ENCODE measurements around the gene ARHGAP12. TPM values are rescaled to one million over a fixed set of nuclear protein-coding genes. Genes with fewer than 3 reads are reported as not detected.

Gene ARHGAP12
- total RNA-seq, 1 donor from 2014 or later = 61.6 TPM

- Histone ChIP-seq H3K4me3 (ENCODE audit: low read length in 3 of 3) (no peak overlapping the region), H3K27ac (ENCODE audit: low read depth, low read length) (no peak overlapping the region), H3K9ac (ENCODE audit: low read depth in 1 of 3, low read length in 3 of 3) (peak overlapping the region in 1 of 3 donors; percentile 12)
These were observed 19.4 kb upstream of the ARHGAP12 start for GRCh38 chr10:31948021-31948420.

GRCh38 chr10:31947144-31947926, 18.7 kb upstream of the ARHGAP12 start:
- no peak overlapping the region for H3K4me3 ChIP-seq (ENCODE audit: low read length in 3 of 3)
- no peak overlapping the region for H3K27ac ChIP-seq (ENCODE audit: low read depth, low read length)
- H3K9me3 ChIP-seq (ENCODE audit: control insufficient read depth in 3 of 3, low read length in 3 of 3) = no peaks in the 10 kb centered on the region
- H3K4me1 ChIP-seq (ENCODE audit: control insufficient read depth in 3 of 3, insufficient read depth in 3 of 3, low read length in 3 of 3) = peaks cover 0 to 4% (median 3%) of the 10 kb centered on the region in 3 donors
- no peaks in the 10 kb centered on the region for H3K36me3 ChIP-seq (ENCODE audit: control insufficient read depth in 3 of 3, insufficient read depth in 3 of 3, low read length in 3 of 3)
- peak overlapping the region in 1 of 3 donors; percentile 12 for H3K9ac ChIP-seq (ENCODE audit: low read depth in 1 of 3, low read length in 3 of 3)
- no peaks in the 10 kb centered on the region for H3K27me3 ChIP-seq (ENCODE audit: control insufficient read depth in 3 of 3, insufficient read depth in 3 of 3, low read length in 3 of 3)

More at GRCh38 chr10:31948021-31948420, 19.4 kb upstream of the ARHGAP12 start:
- H3K27me3 ChIP-seq (ENCODE audit: control insufficient read depth in 3 of 3, insufficient read depth in 3 of 3, low read length in 3 of 3) = no peaks in the 10 kb centered on the region
- no peaks in the 10 kb centered on the region for H3K36me3 ChIP-seq (ENCODE audit: control insufficient read depth in 3 of 3, insufficient read depth in 3 of 3, low read length in 3 of 3)
- no peaks in the 10 kb centered on the region for H3K9me3 ChIP-seq (ENCODE audit: control insufficient read depth in 3 of 3, low read length in 3 of 3)
- H3K4me1 ChIP-seq (ENCODE audit: control insufficient read depth in 3 of 3, insufficient read depth in 3 of 3, low read length in 3 of 3) = peaks cover 0 to 4% (median 3%) of the 10 kb centered on the region in 3 donors

GRCh38 chr10:31945392-31945791, 16.8 kb upstream of the ARHGAP12 start:
- H3K27me3 ChIP-seq (ENCODE audit: control insufficient read depth in 3 of 3, insufficient read depth in 3 of 3, low read length in 3 of 3) = no peaks in the 10 kb centered on the region
- no peak overlapping the region for H3K4me3 ChIP-seq (ENCODE audit: low read length in 3 of 3)
- no peak overlapping the region for H3K27ac ChIP-seq (ENCODE audit: low read depth, low read length)
- no peaks in the 10 kb centered on the region for H3K9me3 ChIP-seq (ENCODE audit: control insufficient read depth in 3 of 3, low read length in 3 of 3)
- H3K4me1 ChIP-seq (ENCODE audit: control insufficient read depth in 3 of 3, insufficient read depth in 3 of 3, low read length in 3 of 3) = peaks cover 0 to 3% (median 0%) of the 10 kb centered on the region in 3 donors
- H3K9ac ChIP-seq (ENCODE audit: low read depth in 1 of 3, low read length in 3 of 3) = no peak overlapping the region
- H3K36me3 ChIP-seq (ENCODE audit: control insufficient read depth in 3 of 3, insufficient read depth in 3 of 3, low read length in 3 of 3) = no peaks in the 10 kb centered on the region

GRCh38 chr10:31944071-31944433, 15.4 kb upstream of the ARHGAP12 start:
- peaks cover 0 to 3% (median 0%) of the 10 kb centered on the region in 3 donors for H3K4me1 ChIP-seq (ENCODE audit: control insufficient read depth in 3 of 3, insufficient read depth in 3 of 3, low read length in 3 of 3)
- no peaks in the 10 kb centered on the region for H3K9me3 ChIP-seq (ENCODE audit: control insufficient read depth in 3 of 3, low read length in 3 of 3)
- no peaks in the 10 kb centered on the region for H3K36me3 ChIP-seq (ENCODE audit: control insufficient read depth in 3 of 3, insufficient read depth in 3 of 3, low read length in 3 of 3)
- H3K27me3 ChIP-seq (ENCODE audit: control insufficient read depth in 3 of 3, insufficient read depth in 3 of 3, low read length in 3 of 3) = no peaks in the 10 kb centered on the region
- H3K9ac ChIP-seq (ENCODE audit: low read depth in 1 of 3, low read length in 3 of 3) = no peak overlapping the region
- no peak overlapping the region for H3K4me3 ChIP-seq (ENCODE audit: low read length in 3 of 3)
- H3K27ac ChIP-seq (ENCODE audit: low read depth, low read length) = no peak overlapping the region

GRCh38 chr10:31942892-31943291, 14.3 kb upstream of the ARHGAP12 start:
- H3K9ac ChIP-seq (ENCODE audit: low read depth in 1 of 3, low read length in 3 of 3) = no peak overlapping the region
- H3K4me1 ChIP-seq (ENCODE audit: control insufficient read depth in 3 of 3, insufficient read depth in 3 of 3, low read length in 3 of 3) = peaks cover 0 to 3% (median 0%) of the 10 kb centered on the region in 3 donors
- no peaks in the 10 kb centered on the region for H3K27me3 ChIP-seq (ENCODE audit: control insufficient read depth in 3 of 3, insufficient read depth in 3 of 3, low read length in 3 of 3)
- H3K27ac ChIP-seq (ENCODE audit: low read depth, low read length) = no peak overlapping the region
- no peaks in the 10 kb centered on the region for H3K9me3 ChIP-seq (ENCODE audit: control insufficient read depth in 3 of 3, low read length in 3 of 3)
- H3K4me3 ChIP-seq (ENCODE audit: low read length in 3 of 3) = no peak overlapping the region
- no peaks in the 10 kb centered on the region for H3K36me3 ChIP-seq (ENCODE audit: control insufficient read depth in 3 of 3, insufficient read depth in 3 of 3, low read length in 3 of 3)

- no peaks in the 10 kb centered on the region for H3K27me3 ChIP-seq (ENCODE audit: control insufficient read depth in 3 of 3, insufficient read depth in 3 of 3, low read length in 3 of 3)
- H3K9ac ChIP-seq (ENCODE audit: low read depth in 1 of 3, low read length in 3 of 3) = no peak overlapping the region
- H3K9me3 ChIP-seq (ENCODE audit: control insufficient read depth in 3 of 3, low read length in 3 of 3) = no peaks in the 10 kb centered on the region
- H3K27ac ChIP-seq (ENCODE audit: low read depth, low read length) = no peak overlapping the region
- no peak overlapping the region for H3K4me3 ChIP-seq (ENCODE audit: low read length in 3 of 3)
- H3K4me1 ChIP-seq (ENCODE audit: control insufficient read depth in 3 of 3, insufficient read depth in 3 of 3, low read length in 3 of 3) = peaks cover 0 to under 1% (median under 1%) of the 10 kb centered on the region in 3 donors
- no peaks in the 10 kb centered on the region for H3K36me3 ChIP-seq (ENCODE audit: control insufficient read depth in 3 of 3, insufficient read depth in 3 of 3, low read length in 3 of 3)
These were observed 13.8 kb upstream of the ARHGAP12 start for GRCh38 chr10:31942435-31942834.

GRCh38 chr10:31940839-31941653, 12.4 kb upstream of the ARHGAP12 start:
- Histone ChIP-seq H3K4me1 (ENCODE audit: control insufficient read depth in 3 of 3, insufficient read depth in 3 of 3, low read length in 3 of 3) (peaks cover 0 to 2% (median 0%) of the 10 kb centered on the region in 3 donors), H3K9me3 (ENCODE audit: control insufficient read depth in 3 of 3, low read length in 3 of 3) (no peaks in the 10 kb centered on the region), H3K27me3 (ENCODE audit: control insufficient read depth in 3 of 3, insufficient read depth in 3 of 3, low read length in 3 of 3) (no peaks in the 10 kb centered on the region), H3K4me3 (ENCODE audit: low read length in 3 of 3) (no peak overlapping the region), H3K36me3 (ENCODE audit: control insufficient read depth in 3 of 3, insufficient read depth in 3 of 3, low read length in 3 of 3) (no peaks in the 10 kb centered on the region), H3K27ac (ENCODE audit: low read depth, low read length) (no peak overlapping the region), H3K9ac (ENCODE audit: low read depth in 1 of 3, low read length in 3 of 3) (no peak overlapping the region)

GRCh38 chr10:31939797-31940708, 11.4 kb upstream of the ARHGAP12 start:
- Histone ChIP-seq H3K9ac (ENCODE audit: low read depth in 1 of 3, low read length in 3 of 3) (no peak overlapping the region), H3K36me3 (ENCODE audit: control insufficient read depth in 3 of 3, insufficient read depth in 3 of 3, low read length in 3 of 3) (no peaks in the 10 kb centered on the region), H3K4me3 (ENCODE audit: low read length in 3 of 3) (no peak overlapping the region), H3K9me3 (ENCODE audit: control insufficient read depth in 3 of 3, low read length in 3 of 3) (no peaks in the 10 kb centered on the region), H3K4me1 (ENCODE audit: control insufficient read depth in 3 of 3, insufficient read depth in 3 of 3, low read length in 3 of 3) (peaks cover 0 to 2% (median 0%) of the 10 kb centered on the region in 3 donors), H3K27me3 (ENCODE audit: control insufficient read depth in 3 of 3, insufficient read depth in 3 of 3, low read length in 3 of 3) (no peaks in the 10 kb centered on the region), H3K27ac (ENCODE audit: low read depth, low read length) (no peak overlapping the region)

- no peaks in the 10 kb centered on the region for H3K9me3 ChIP-seq (ENCODE audit: control insufficient read depth in 3 of 3, low read length in 3 of 3)
- peak overlapping the region in 1 of 3 donors; percentile 6 for H3K4me3 ChIP-seq (ENCODE audit: low read length in 3 of 3)
- H3K27ac ChIP-seq (ENCODE audit: low read depth, low read length) = no peak overlapping the region
- no peaks in the 10 kb centered on the region for H3K36me3 ChIP-seq (ENCODE audit: control insufficient read depth in 3 of 3, insufficient read depth in 3 of 3, low read length in 3 of 3)
- H3K27me3 ChIP-seq (ENCODE audit: control insufficient read depth in 3 of 3, insufficient read depth in 3 of 3, low read length in 3 of 3) = no peaks in the 10 kb centered on the region
- H3K9ac ChIP-seq (ENCODE audit: low read depth in 1 of 3, low read length in 3 of 3) = no peak overlapping the region
- H3K4me1 ChIP-seq (ENCODE audit: control insufficient read depth in 3 of 3, insufficient read depth in 3 of 3, low read length in 3 of 3) = peaks cover 0 to 2% (median 0%) of the 10 kb centered on the region in 3 donors
These were observed 8.7 kb upstream of the ARHGAP12 start for GRCh38 chr10:31937371-31937770.
